Pulmonary artery endothelial cell (primary cell): Measurements from ENCODE around the gene CPTP. TPM values are rescaled to one million over a fixed set of nuclear protein-coding genes. Genes with fewer than 3 reads are reported as not detected.

Source experiments
- total RNA-seq: library from RNA; depleted of rRNA; stranded (reverse); fragments of >200 nt; gene quantifications from 2 replicates; pipeline ENCODE4 v1.2.3, GENCODE V29; 2014

The CPTP gene
- total RNA-seq, 1 donor from 2014 or later = 12.3 TPM

Other genes starting within 250 kb of the CPTP start
- 6.1 and 6.7 TPM in 2 replicates for gene C1orf159, start 208.7 kb upstream of the CPTP start, total RNA-seq
- not detected in 2 replicates for gene TTLL10, start 150.9 kb upstream of the CPTP start, total RNA-seq
- gene TNFRSF18, start 118.2 kb upstream of the CPTP start, total RNA-seq = 0.18 TPM in 1 of 2 replicates, not detected in the other
- 0.79 and 1.2 TPM in 2 replicates for gene TNFRSF4, start 110.6 kb upstream of the CPTP start, total RNA-seq
- gene SDF4, start 92.8 kb upstream of the CPTP start, total RNA-seq = 116 TPM in 2 replicates
- gene B3GALT6, start 92.6 kb upstream of the CPTP start, total RNA-seq = 28.9 and 31.5 TPM in 2 replicates
- 0.33 TPM in 1 of 2 replicates, not detected in the other for gene C1QTNF12, start 78.1 kb upstream of the CPTP start, total RNA-seq
- gene UBE2J2, start 50.9 kb upstream of the CPTP start, total RNA-seq = 47.9 and 63.2 TPM in 2 replicates
- gene SCNN1D, start 44.4 kb upstream of the CPTP start, total RNA-seq = 0.33 and 0.46 TPM in 2 replicates
- 16.2 and 17.4 TPM in 2 replicates for gene ACAP3, start 16.9 kb upstream of the CPTP start, total RNA-seq
- gene PUSL1, start 16.2 kb upstream of the CPTP start, total RNA-seq = 18.1 and 19.9 TPM in 2 replicates
- 72.4 and 76.0 TPM in 2 replicates for gene INTS11, start 142 bp upstream of the CPTP start, total RNA-seq
- 0.13 and 0.25 TPM in 2 replicates for gene TAS1R3, start 6.5 kb downstream of the CPTP start, total RNA-seq
- 57.5 and 60.5 TPM in 2 replicates for gene DVL1, start 24.6 kb downstream of the CPTP start, total RNA-seq
- gene MXRA8, start 33.8 kb downstream of the CPTP start, total RNA-seq = 0.99 and 2.2 TPM in 2 replicates
- gene AURKAIP1, start 50.4 kb downstream of the CPTP start, total RNA-seq = 115 and 129 TPM in 2 replicates
- 96.5 and 105 TPM in 2 replicates for gene CCNL2, start 74.5 kb downstream of the CPTP start, total RNA-seq
- 116 and 132 TPM in 2 replicates for gene MRPL20, start 82.5 kb downstream of the CPTP start, total RNA-seq
- 0.07 and 0.14 TPM in 2 replicates for gene ANKRD65, start 96.5 kb downstream of the CPTP start, total RNA-seq
- gene VWA1, start 110.9 kb downstream of the CPTP start, total RNA-seq = 1.6 and 1.7 TPM in 2 replicates
- 0.20 TPM in 1 of 2 replicates, not detected in the other for gene ATAD3C, start 124.9 kb downstream of the CPTP start, total RNA-seq
- 23.6 and 32.2 TPM in 2 replicates for gene ATAD3B, start 147.0 kb downstream of the CPTP start, total RNA-seq
- 64.1 and 64.7 TPM in 2 replicates for gene ATAD3A, start 187.4 kb downstream of the CPTP start, total RNA-seq
- gene TMEM240, start 215.8 kb downstream of the CPTP start, total RNA-seq = 2.2 and 3.0 TPM in 2 replicates